H9 (cell line): ENCODE measurements around the gene RCSD1. TPM values are rescaled to one million over a fixed set of nuclear protein-coding genes. Genes with fewer than 3 reads are reported as not detected.

Experiments
- DNase-seq: peaks from one replicate; pipeline ENCODE4 v3.0.0-alpha.2; 2017
- H2AFZ ChIP-seq: one replicate; pipeline ENCODE4 v1.6.1; 2013; ENCODE audit warnings: mild to moderate bottlenecking, low read length, control low read depth, moderate library complexity
- H2AK5ac ChIP-seq: 2 replicates; pipeline ENCODE4 v1.6.1; 2013; ENCODE audit warnings: low read length, control low read depth, mixed read lengths; ENCODE audit not compliant: insufficient read length
- H2BK120ac ChIP-seq: one replicate; pipeline ENCODE4 v1.6.1; 2013; ENCODE audit warnings: low read depth, mild to moderate bottlenecking, low read length, control low read depth, inconsistent platforms; ENCODE audit not compliant: poor library complexity, severe bottlenecking
- H2BK12ac ChIP-seq: 2 replicates; pipeline ENCODE4 v1.6.1; 2013; ENCODE audit warnings: low read length, control low read depth, mixed read lengths, low read depth; ENCODE audit not compliant: insufficient read length
- H2BK15ac ChIP-seq: 2 replicates; pipeline ENCODE4 v1.6.1; 2013; ENCODE audit warnings: low read depth, low read length, control low read depth
- H2BK20ac ChIP-seq: one replicate; pipeline ENCODE4 v1.6.1; 2013; ENCODE audit warnings: low read depth, mild to moderate bottlenecking, low read length, control low read depth, inconsistent platforms; ENCODE audit not compliant: poor library complexity, severe bottlenecking
- H2BK5ac ChIP-seq: 2 replicates; pipeline ENCODE4 v1.6.1; 2013; ENCODE audit warnings: low read length, control low read depth, mixed read lengths; ENCODE audit not compliant: insufficient read length
- H3K14ac ChIP-seq: 2 replicates; pipeline ENCODE4 v1.6.1; 2013; ENCODE audit warnings: low read length, control low read depth; ENCODE audit not compliant: insufficient read depth
- H3K18ac ChIP-seq: 2 replicates; pipeline ENCODE4 v1.6.1; 2013; ENCODE audit warnings: low read depth, mild to moderate bottlenecking, mixed read lengths, low read length, control low read depth; ENCODE audit not compliant: insufficient read length
- H3K23ac ChIP-seq: 2 replicates; pipeline ENCODE4 v1.6.1; 2013; ENCODE audit warnings: low read length, control low read depth, mixed read lengths, low read depth; ENCODE audit not compliant: insufficient read length
- H3K23me2 ChIP-seq: 2 replicates; pipeline ENCODE4 v1.6.1; 2013; ENCODE audit warnings: low read depth, mild to moderate bottlenecking, mixed read lengths, low read length, control low read depth; ENCODE audit not compliant: insufficient read length, poor library complexity, severe bottlenecking
- H3K27ac ChIP-seq: 2 replicates; pipeline ENCODE4 v1.5.1; 2013; ENCODE audit warnings: low read length, control low read depth, mixed read lengths, low read depth; ENCODE audit not compliant: insufficient read length
- H3K27me3 ChIP-seq: 2 replicates; pipeline ENCODE4 v1.6.1; 2013; ENCODE audit warnings: low read length, control low read depth, inconsistent platforms; ENCODE audit not compliant: insufficient read depth
- H3K4ac ChIP-seq: 2 replicates; pipeline ENCODE4 v1.6.1; 2013; ENCODE audit warnings: low read depth, mild to moderate bottlenecking, control low read depth, inconsistent platforms, low read length, moderate library complexity
- H3K4me1 ChIP-seq: 2 replicates; pipeline ENCODE4 v1.6.1; 2013; ENCODE audit warnings: low read length, control low read depth, inconsistent platforms; ENCODE audit not compliant: insufficient read depth
- H3K4me2 ChIP-seq: 2 replicates; pipeline ENCODE4 v1.6.1; 2013; ENCODE audit warnings: low read length, control low read depth, mixed read lengths; ENCODE audit not compliant: insufficient read length, insufficient read depth
- H3K56ac ChIP-seq: 2 replicates; pipeline ENCODE4 v1.6.1; 2013; ENCODE audit warnings: low read depth, mild to moderate bottlenecking, mixed read lengths, low read length, control low read depth; ENCODE audit not compliant: insufficient read length
- H3K79me1 ChIP-seq: 2 replicates; pipeline ENCODE4 v1.6.1; 2013; ENCODE audit warnings: low read depth, mild to moderate bottlenecking, moderate library complexity, low read length, control low read depth, inconsistent platforms; ENCODE audit not compliant: insufficient read depth, poor library complexity, severe bottlenecking
- H3K79me2 ChIP-seq: 2 replicates; pipeline ENCODE4 v1.6.1; 2013; ENCODE audit warnings: low read length, control low read depth, inconsistent platforms; ENCODE audit not compliant: insufficient read depth
- H3K9ac ChIP-seq: 2 replicates; pipeline ENCODE4 v1.6.1; 2013; ENCODE audit warnings: low read length, control low read depth, mixed read lengths; ENCODE audit not compliant: insufficient read length; ENCODE audit errors: extremely low read depth
- H3K9me3 ChIP-seq: one replicate; pipeline ENCODE4 v1.6.1; 2013; ENCODE audit warnings: low read depth, low read length, inconsistent platforms; ENCODE audit not compliant: control insufficient read depth
- H3T11ph ChIP-seq: one replicate; pipeline ENCODE4 v1.6.1; 2013; ENCODE audit warnings: mild to moderate bottlenecking, low read length, control low read depth, inconsistent platforms
- H4K20me1 ChIP-seq: one replicate; pipeline ENCODE4 v1.6.1; 2013; ENCODE audit not compliant: control insufficient read depth, insufficient read length, insufficient read depth
- H4K5ac ChIP-seq: 2 replicates; pipeline ENCODE4 v1.6.1; 2013; ENCODE audit warnings: low read depth, mild to moderate bottlenecking, mixed read lengths, low read length, control low read depth; ENCODE audit not compliant: insufficient read length
- H4K8ac ChIP-seq: replicated peaks from 2 replicates; pipeline ENCODE4 v1.6.1; 2013; ENCODE audit warnings: low read length, control low read depth, mixed read lengths, low read depth; ENCODE audit not compliant: insufficient read length
- H4K91ac ChIP-seq: 2 replicates; pipeline ENCODE4 v1.6.1; 2013; ENCODE audit warnings: low read depth, mild to moderate bottlenecking, moderate library complexity, mixed read lengths, low read length, control low read depth; ENCODE audit not compliant: insufficient read length
- H3K27ac Mint-ChIP-seq, 3 experiments: 2 replicates in 2 of 3; 3 replicates in 1 of 3; pipeline ENCODE4 v1.8.0; 2020 to 2021; ENCODE audit warnings: mixed read lengths in 3 of 3, mild to moderate bottlenecking in 1 of 3, moderate library complexity in 1 of 3
- H3K27me3 Mint-ChIP-seq: 2 replicates; pipeline ENCODE4 v1.8.0; 2021; ENCODE audit warnings: low read depth, mild to moderate bottlenecking, moderate library complexity, mixed read lengths
- H3K36me3 Mint-ChIP-seq, 3 experiments: 2 replicates in 2 of 3; 3 replicates in 1 of 3; pipeline ENCODE4 v1.8.0; 2020 to 2021; ENCODE audit warnings: low read depth in 3 of 3, mixed read lengths in 3 of 3; ENCODE audit not compliant: insufficient read depth in 1 of 3
- H3K4me1 Mint-ChIP-seq, 2 experiments: 2 replicates each; pipeline ENCODE4 v1.8.0; 2020; ENCODE audit warnings: mixed read lengths in 2 of 2
- H3K4me3 Mint-ChIP-seq, 2 experiments: 2 replicates in 1 of 2; 3 replicates in 1 of 2; pipeline ENCODE4 v1.8.0; 2020 to 2021; ENCODE audit warnings: mild to moderate bottlenecking in 2 of 2, mixed read lengths in 2 of 2, moderate library complexity in 1 of 2
- H3K9me3 Mint-ChIP-seq, 2 experiments: 2 replicates in 1 of 2; 3 replicates in 1 of 2; pipeline ENCODE4 v1.8.0; 2020; ENCODE audit warnings: mild to moderate bottlenecking in 2 of 2, mixed read lengths in 2 of 2, moderate library complexity in 1 of 2
- WGBS: extraction: QIAGEN DNeasy Blood & Tissue Kit; methylation state at CpG from one replicate; pipeline ENCODE4 v1.1.7; 2013; ENCODE audit warnings: missing lambda C conversion rate, low lambda C conversion rate, mixed read lengths; ENCODE audit not compliant: insufficient read length; ENCODE audit errors: extremely low coverage; 5-methylcytosine and 5-hydroxymethylcytosine counted together
- total RNA-seq: library from RNA; stranded (reverse); gene quantifications from 2 replicates; pipeline ENCODE4 v1.2.1, GENCODE V29; 2021
- TF ChIP-seq, protein P1 (sequence below): fragments of 200-600 bp; sonication (generic); conservative IDR thresholded peaks from 3 replicates; pipeline ENCODE4 v1.8.0; 2021; ENCODE audit warnings: antibody characterized with exemption, mild to moderate bottlenecking

Gene RCSD1
- total RNA-seq, 1 experiment from 2014 or later: 0.13 TPM

- H2BK20ac ChIP-seq: no peak overlapping the region
- H3K27me3 ChIP-seq: no peaks in the 10 kb centered on the region
- no peak overlapping the region for H3K4me2 ChIP-seq
- H2BK120ac ChIP-seq: no peak overlapping the region
- no peaks in the 10 kb centered on the region for H4K20me1 ChIP-seq
- TF ChIP-seq, protein P1, sequence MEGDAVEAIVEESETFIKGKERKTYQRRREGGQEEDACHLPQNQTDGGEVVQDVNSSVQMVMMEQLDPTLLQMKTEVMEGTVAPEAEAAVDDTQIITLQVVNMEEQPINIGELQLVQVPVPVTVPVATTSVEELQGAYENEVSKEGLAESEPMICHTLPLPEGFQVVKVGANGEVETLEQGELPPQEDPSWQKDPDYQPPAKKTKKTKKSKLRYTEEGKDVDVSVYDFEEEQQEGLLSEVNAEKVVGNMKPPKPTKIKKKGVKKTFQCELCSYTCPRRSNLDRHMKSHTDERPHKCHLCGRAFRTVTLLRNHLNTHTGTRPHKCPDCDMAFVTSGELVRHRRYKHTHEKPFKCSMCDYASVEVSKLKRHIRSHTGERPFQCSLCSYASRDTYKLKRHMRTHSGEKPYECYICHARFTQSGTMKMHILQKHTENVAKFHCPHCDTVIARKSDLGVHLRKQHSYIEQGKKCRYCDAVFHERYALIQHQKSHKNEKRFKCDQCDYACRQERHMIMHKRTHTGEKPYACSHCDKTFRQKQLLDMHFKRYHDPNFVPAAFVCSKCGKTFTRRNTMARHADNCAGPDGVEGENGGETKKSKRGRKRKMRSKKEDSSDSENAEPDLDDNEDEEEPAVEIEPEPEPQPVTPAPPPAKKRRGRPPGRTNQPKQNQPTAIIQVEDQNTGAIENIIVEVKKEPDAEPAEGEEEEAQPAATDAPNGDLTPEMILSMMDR: no peak
- H3K4me1 ChIP-seq: no peaks in the 10 kb centered on the region
- no peak for DNase-seq
- H3K9me3 Mint-ChIP-seq: no peaks in the 10 kb centered on the region
- no CpG with 5 or more reads among the region's 2 CpGs for WGBS
- H3K23me2 ChIP-seq: no peaks in the 10 kb centered on the region
- H4K8ac ChIP-seq: no peak overlapping the region
- no peak overlapping the region for H3K23ac ChIP-seq
- no peak overlapping the region for H3K56ac ChIP-seq
- no peak overlapping the region for H3K4me3 Mint-ChIP-seq
- no peaks in the 10 kb centered on the region for H3K79me2 ChIP-seq
- H3K9ac ChIP-seq: no peak overlapping the region
- no peak overlapping the region for H2BK15ac ChIP-seq
- H2AFZ ChIP-seq: no peak overlapping the region
- H2BK5ac ChIP-seq: no peak overlapping the region
- H3K27ac ChIP-seq: no peak overlapping the region
- no peak overlapping the region for H3K18ac ChIP-seq
- H3K4ac ChIP-seq: no peak overlapping the region
- no peak overlapping the region for H2AK5ac ChIP-seq
- no peak overlapping the region for H3T11ph ChIP-seq
- H2BK12ac ChIP-seq: no peak overlapping the region
- peaks cover 7% of the 10 kb centered on the region; the same call in 1 of the 2 replicates for H3K27me3 Mint-ChIP-seq
- H3K9me3 ChIP-seq: no peaks in the 10 kb centered on the region
- H3K27ac Mint-ChIP-seq: no peak overlapping the region
- no peaks in the 10 kb centered on the region for H3K79me1 ChIP-seq
- H3K4me1 Mint-ChIP-seq: peaks cover 0 to 3% of the 10 kb centered on the region in 2 experiments; a peak in 1 of 4 replicates
- no peak overlapping the region for H4K91ac ChIP-seq
- no peaks in the 10 kb centered on the region for H3K36me3 Mint-ChIP-seq
- no peak overlapping the region for H4K5ac ChIP-seq
- H3K14ac ChIP-seq: no peak overlapping the region
Observed at GRCh38 chr1:167656657-167657056, 26.6 kb downstream of the RCSD1 start.
